Neural progenitor cell (in vitro differentiated cells): ENCODE measurements around the gene TLCD3B. TPM values are rescaled to one million over a fixed set of nuclear protein-coding genes. Genes with fewer than 3 reads are reported as not detected.

Source experiments
- DNase-seq: peaks from one replicate; pipeline ENCODE4 v3.0.0-alpha.2; 2016; ENCODE audit warnings: low spot score
- H2AFZ ChIP-seq: fragments of 200-600 bp; sonication (generic); replicated peaks from 2 replicates; pipeline ENCODE4 v1.6.1; 2016; ENCODE audit warnings: antibody characterized with exemption
- H3F3A ChIP-seq: fragments of 200-600 bp; sonication (generic); 2 replicates; pipeline ENCODE4 v1.6.1; 2016; ENCODE audit warnings: antibody characterized with exemption, low read depth
- H3K27ac ChIP-seq: fragments of 200-600 bp; sonication (generic); 2 replicates; pipeline ENCODE4 v1.5.1; 2016; ENCODE audit warnings: mild to moderate bottlenecking
- H3K27me3 ChIP-seq: fragments of 200-600 bp; sonication (generic); 2 replicates; pipeline ENCODE4 v1.6.1; 2016; ENCODE audit warnings: mild to moderate bottlenecking, moderate library complexity
- H3K36me3 ChIP-seq: fragments of 200-600 bp; sonication (generic); 2 replicates; pipeline ENCODE4 v1.5.1; 2016
- H3K4me1 ChIP-seq: fragments of 200-600 bp; sonication (generic); 2 replicates; pipeline ENCODE4 v1.6.1; 2016; ENCODE audit warnings: mixed run types
- H3K4me2 ChIP-seq: fragments of 200-600 bp; sonication (generic); 2 replicates; pipeline ENCODE4 v1.6.1; 2016
- H3K4me3 ChIP-seq: fragments of 200-600 bp; sonication (generic); 2 replicates; pipeline ENCODE4 v1.5.1; 2016
- H3K79me2 ChIP-seq: fragments of 200-600 bp; sonication (generic); 2 replicates; pipeline ENCODE4 v1.6.1; 2016; ENCODE audit warnings: low read depth
- H3K9ac ChIP-seq: fragments of 200-600 bp; sonication (generic); 2 replicates; pipeline ENCODE4 v1.6.1; 2016
- H3K9me3 ChIP-seq: fragments of 200-600 bp; sonication (generic); 2 replicates; pipeline ENCODE4 v1.5.1; 2016; ENCODE audit warnings: low read depth
- H4K20me1 ChIP-seq: fragments of 200-600 bp; sonication (generic); 2 replicates; pipeline ENCODE4 v1.6.1; 2016; ENCODE audit warnings: low read depth
- H3K27ac Mint-ChIP-seq: 3 replicates; pipeline ENCODE4 v1.8.0; 2021; ENCODE audit warnings: mixed read lengths
- H3K27me3 Mint-ChIP-seq: 2 replicates; pipeline ENCODE4 v1.8.0; 2022; ENCODE audit warnings: low read depth, mild to moderate bottlenecking, inconsistent platforms, moderate library complexity, mixed read lengths; ENCODE audit not compliant: insufficient read depth
- H3K36me3 Mint-ChIP-seq: 3 replicates; pipeline ENCODE4 v1.8.0; 2021; ENCODE audit warnings: mixed read lengths
- H3K4me1 Mint-ChIP-seq: 3 replicates; pipeline ENCODE4 v1.8.0; 2021; ENCODE audit warnings: mixed read lengths
- H3K4me3 Mint-ChIP-seq: 3 replicates; pipeline ENCODE4 v1.8.0; 2021; ENCODE audit warnings: mild to moderate bottlenecking, moderate library complexity, mixed read lengths
- H3K9me3 Mint-ChIP-seq: 3 replicates; pipeline ENCODE4 v1.8.0; 2020; ENCODE audit warnings: mixed read lengths
- CTCF ChIP-seq: fragments of 200-600 bp; sonication (generic); IDR thresholded peaks from 2 replicates; pipeline ENCODE4 v1.5.1; 2017; ENCODE audit warnings: antibody characterized with exemption, mild to moderate bottlenecking
- EZH2 ChIP-seq: fragments of 200-600 bp; sonication (generic); IDR thresholded peaks from 2 replicates; pipeline ENCODE4 v1.6.1; 2017; ENCODE audit warnings: antibody characterized with exemption, mild to moderate bottlenecking, moderate library complexity
- EZH2phosphoT487 ChIP-seq: fragments of 200-600 bp; sonication (generic); IDR thresholded peaks from 2 replicates; pipeline ENCODE4 v1.6.1; 2017; ENCODE audit warnings: antibody characterized with exemption
- total RNA-seq: library from RNA; depleted of rRNA; stranded (reverse); fragments of >200 nt; gene quantifications from 2 replicates; pipeline ENCODE4 v1.2.3, GENCODE V29; 2015; ENCODE audit warnings: low replicate concordance

The TLCD3B gene
- total RNA-seq, 1 donor from 2014 or later: 2.4 TPM

DNA sequence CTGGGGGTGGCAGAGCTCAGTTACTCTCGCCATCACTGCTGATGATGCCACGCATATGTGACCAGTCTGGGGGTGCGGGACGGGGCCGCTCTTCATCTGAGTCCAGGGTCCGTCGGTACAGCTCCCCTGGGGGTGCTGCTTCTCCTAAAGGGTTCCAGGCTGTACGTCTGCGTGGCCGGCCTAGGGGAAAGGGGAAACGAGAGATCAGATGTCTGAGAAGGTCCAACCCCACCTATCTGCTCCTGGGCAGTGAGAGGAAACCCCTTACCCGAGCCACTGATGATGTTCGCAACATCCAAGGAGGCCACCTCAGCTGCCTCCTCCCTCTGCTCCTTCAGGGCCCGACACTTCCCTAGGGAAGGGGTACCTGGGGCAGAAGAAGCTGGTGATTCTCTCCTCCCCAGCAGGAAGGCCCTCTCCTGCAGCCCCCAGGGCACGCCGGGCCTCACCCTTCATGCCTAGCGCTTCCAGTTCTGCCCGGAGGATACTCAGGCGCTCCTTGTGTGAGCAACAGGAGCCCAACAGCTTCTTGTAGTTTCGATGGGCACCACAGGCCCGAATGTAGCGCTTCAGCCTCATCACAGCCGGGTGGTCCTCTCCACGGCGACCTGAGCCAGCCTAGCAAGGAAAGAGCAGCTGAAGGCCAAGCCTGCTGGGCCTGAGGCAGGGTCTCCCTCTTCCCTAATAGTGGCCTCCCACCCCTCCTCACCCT, 37.7 kb downstream of the TLCD3B start:
- H3K27me3 Mint-ChIP-seq: peaks cover 9% of the 10 kb centered on the region
- H3K4me3 ChIP-seq: no peak overlapping the region
- H3K4me1 ChIP-seq: peaks cover 12% of the 10 kb centered on the region
- H3K4me2 ChIP-seq: no peak overlapping the region
- H3K27ac ChIP-seq: no peak overlapping the region
- H3K4me3 Mint-ChIP-seq: peak overlapping the region; percentile 97
- no peak overlapping the region for H2AFZ ChIP-seq
- H3K4me1 Mint-ChIP-seq: peaks cover 29% of the 10 kb centered on the region
- H3K36me3 ChIP-seq: no peaks in the 10 kb centered on the region
- no peaks in the 10 kb centered on the region for H3K27me3 ChIP-seq
- H3K9me3 ChIP-seq: no peaks in the 10 kb centered on the region
- peaks cover 20% of the 10 kb centered on the region for H3F3A ChIP-seq
- H4K20me1 ChIP-seq: no peaks in the 10 kb centered on the region
- no peaks in the 10 kb centered on the region for H3K9me3 Mint-ChIP-seq
- H3K79me2 ChIP-seq: peaks cover 12% of the 10 kb centered on the region
- no peak overlapping the region for H3K27ac Mint-ChIP-seq
- DNase-seq: no peak
- TF ChIP-seq EZH2: no peak
- no peak for TF ChIP-seq EZH2phosphoT487
- no peak for TF ChIP-seq CTCF
- peaks cover 12% of the 10 kb centered on the region for H3K36me3 Mint-ChIP-seq
- H3K9ac ChIP-seq: no peak overlapping the region

DNA sequence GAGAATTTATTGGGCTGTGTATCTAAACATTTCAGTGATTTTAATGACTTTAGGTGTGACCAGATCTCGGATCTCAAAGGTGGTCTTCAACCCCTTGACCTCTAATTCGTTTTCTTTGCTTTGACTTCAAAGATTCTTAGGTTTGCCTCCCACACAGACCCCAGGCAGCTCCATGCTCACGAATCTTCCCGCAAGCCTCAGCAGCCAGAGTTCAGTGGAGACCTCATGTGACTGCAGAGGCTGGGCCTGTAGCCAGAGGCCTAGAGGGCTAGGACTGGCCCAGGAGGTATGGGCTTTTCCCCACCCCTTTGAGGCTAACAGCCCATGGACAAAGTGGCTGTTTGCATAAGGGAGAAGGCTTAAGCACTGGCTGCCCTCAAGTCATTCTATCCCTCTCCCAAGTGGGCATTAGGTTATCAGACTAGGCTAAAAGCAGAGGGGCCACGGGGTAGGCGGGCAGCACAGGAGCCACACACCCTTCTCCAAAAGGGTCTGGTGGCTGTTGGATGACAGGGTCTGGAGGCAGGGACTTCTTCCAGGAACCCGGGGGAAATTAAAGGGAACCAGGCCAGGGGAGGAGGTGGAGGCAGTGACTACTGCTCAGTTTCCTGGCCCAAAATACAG, 38.6 kb downstream of the TLCD3B start:
- H3K27ac Mint-ChIP-seq: no peak overlapping the region
- peaks cover 15% of the 10 kb centered on the region for H3K36me3 Mint-ChIP-seq
- H3K9me3 ChIP-seq: no peaks in the 10 kb centered on the region
- peaks cover 12% of the 10 kb centered on the region for H3K4me1 ChIP-seq
- no peak overlapping the region for H3K4me2 ChIP-seq
- no peaks in the 10 kb centered on the region for H3K27me3 ChIP-seq
- no peaks in the 10 kb centered on the region for H3K9me3 Mint-ChIP-seq
- no peak for DNase-seq
- no peak overlapping the region for H3K27ac ChIP-seq
- H4K20me1 ChIP-seq: no peaks in the 10 kb centered on the region
- H3F3A ChIP-seq: peaks cover 20% of the 10 kb centered on the region
- H3K27me3 Mint-ChIP-seq: peaks cover 6% of the 10 kb centered on the region
- TF ChIP-seq CTCF: no peak
- TF ChIP-seq EZH2: no peak
- no peak for TF ChIP-seq EZH2phosphoT487
- no peak overlapping the region for H3K4me3 Mint-ChIP-seq
- H2AFZ ChIP-seq: no peak overlapping the region
- H3K4me3 ChIP-seq: no peak overlapping the region
- peaks cover 11% of the 10 kb centered on the region for H3K79me2 ChIP-seq
- H3K36me3 ChIP-seq: no peaks in the 10 kb centered on the region
- peaks cover 29% of the 10 kb centered on the region for H3K4me1 Mint-ChIP-seq
- no peak overlapping the region for H3K9ac ChIP-seq

GRCh38 chr16:29991571-29991904, 39.5 kb downstream of the TLCD3B start:
- peaks cover 20% of the 10 kb centered on the region for H3F3A ChIP-seq
- Mint-ChIP-seq H3K9me3 (no peaks in the 10 kb centered on the region), H3K27me3 (peaks cover 6% of the 10 kb centered on the region), H3K4me3 (no peak overlapping the region), H3K36me3 (peaks cover 17% of the 10 kb centered on the region), H3K4me1 (peaks cover 23% of the 10 kb centered on the region), H3K27ac (no peak overlapping the region)
- H3K4me1 ChIP-seq: peaks cover 5% of the 10 kb centered on the region
- H3K9me3 ChIP-seq: no peaks in the 10 kb centered on the region
- no peak overlapping the region for H3K27ac ChIP-seq
- H4K20me1 ChIP-seq: no peaks in the 10 kb centered on the region
- no peak for DNase-seq
- H3K27me3 ChIP-seq: no peaks in the 10 kb centered on the region
- H3K9ac ChIP-seq: no peak overlapping the region
- H3K36me3 ChIP-seq: no peaks in the 10 kb centered on the region
- TF ChIP-seq EZH2phosphoT487: no peak
- TF ChIP-seq CTCF: no peak
- no peak overlapping the region for H2AFZ ChIP-seq
- no peak overlapping the region for H3K4me2 ChIP-seq
- H3K4me3 ChIP-seq: no peak overlapping the region
- peaks cover 2% of the 10 kb centered on the region for H3K79me2 ChIP-seq
